ENCODE measurements around the gene PEA15. TPM values are rescaled to one million over a fixed set of nuclear protein-coding genes. Genes with fewer than 3 reads are reported as not detected.

Gene PEA15
- total and polyA plus RNA-seq, 4 donors: 8.1 to 44.5 (median 11.1) TPM

DNA sequence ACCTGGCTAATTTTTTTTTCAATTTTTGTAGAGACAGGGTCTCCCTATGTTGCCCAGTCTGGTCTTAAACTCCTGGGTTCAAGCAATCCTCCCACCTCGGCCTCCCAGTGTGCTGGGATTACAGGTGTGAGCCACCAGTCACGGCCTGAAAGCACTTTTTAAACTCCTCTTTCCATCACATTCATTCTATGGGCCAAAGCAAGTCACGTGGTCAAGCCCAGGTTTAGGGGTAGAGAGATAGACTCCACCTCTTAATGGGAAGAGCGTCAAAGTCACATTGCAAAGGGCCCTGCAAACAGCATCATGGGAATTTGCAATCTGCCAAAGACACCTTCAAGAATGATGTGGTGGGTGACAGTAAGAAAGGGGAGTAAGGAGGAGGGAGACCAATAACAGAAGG, 46.6 kb upstream of the PEA15 start:
- no peak for TF ChIP-seq SP1 (IDR thresholded peaks at IDR 0.05)
- TF ChIP-seq CTCF (IDR thresholded peaks at IDR 0.05; ENCODE audit: low read depth, low read length, missing input control): no peak
- TF ChIP-seq, protein P1, sequence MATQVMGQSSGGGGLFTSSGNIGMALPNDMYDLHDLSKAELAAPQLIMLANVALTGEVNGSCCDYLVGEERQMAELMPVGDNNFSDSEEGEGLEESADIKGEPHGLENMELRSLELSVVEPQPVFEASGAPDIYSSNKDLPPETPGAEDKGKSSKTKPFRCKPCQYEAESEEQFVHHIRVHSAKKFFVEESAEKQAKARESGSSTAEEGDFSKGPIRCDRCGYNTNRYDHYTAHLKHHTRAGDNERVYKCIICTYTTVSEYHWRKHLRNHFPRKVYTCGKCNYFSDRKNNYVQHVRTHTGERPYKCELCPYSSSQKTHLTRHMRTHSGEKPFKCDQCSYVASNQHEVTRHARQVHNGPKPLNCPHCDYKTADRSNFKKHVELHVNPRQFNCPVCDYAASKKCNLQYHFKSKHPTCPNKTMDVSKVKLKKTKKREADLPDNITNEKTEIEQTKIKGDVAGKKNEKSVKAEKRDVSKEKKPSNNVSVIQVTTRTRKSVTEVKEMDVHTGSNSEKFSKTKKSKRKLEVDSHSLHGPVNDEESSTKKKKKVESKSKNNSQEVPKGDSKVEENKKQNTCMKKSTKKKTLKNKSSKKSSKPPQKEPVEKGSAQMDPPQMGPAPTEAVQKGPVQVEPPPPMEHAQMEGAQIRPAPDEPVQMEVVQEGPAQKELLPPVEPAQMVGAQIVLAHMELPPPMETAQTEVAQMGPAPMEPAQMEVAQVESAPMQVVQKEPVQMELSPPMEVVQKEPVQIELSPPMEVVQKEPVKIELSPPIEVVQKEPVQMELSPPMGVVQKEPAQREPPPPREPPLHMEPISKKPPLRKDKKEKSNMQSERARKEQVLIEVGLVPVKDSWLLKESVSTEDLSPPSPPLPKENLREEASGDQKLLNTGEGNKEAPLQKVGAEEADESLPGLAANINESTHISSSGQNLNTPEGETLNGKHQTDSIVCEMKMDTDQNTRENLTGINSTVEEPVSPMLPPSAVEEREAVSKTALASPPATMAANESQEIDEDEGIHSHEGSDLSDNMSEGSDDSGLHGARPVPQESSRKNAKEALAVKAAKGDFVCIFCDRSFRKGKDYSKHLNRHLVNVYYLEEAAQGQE (IDR thresholded peaks at IDR 0.05): no peak
- TF ChIP-seq GABPA (IDR thresholded peaks at IDR 0.05 in 1 of 2, conservative IDR thresholded peaks at IDR 0.05 in 1 of 2): no peak
- TF ChIP-seq, protein P2, sequence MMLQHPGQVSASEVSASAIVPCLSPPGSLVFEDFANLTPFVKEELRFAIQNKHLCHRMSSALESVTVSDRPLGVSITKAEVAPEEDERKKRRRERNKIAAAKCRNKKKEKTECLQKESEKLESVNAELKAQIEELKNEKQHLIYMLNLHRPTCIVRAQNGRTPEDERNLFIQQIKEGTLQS (IDR thresholded peaks at IDR 0.05): no peak
- no peak for TF ChIP-seq EGR1 (IDR thresholded peaks at IDR 0.05; ENCODE audit: low read depth in 2 of 2)
- TF ChIP-seq HNF4G (IDR thresholded peaks at IDR 0.05): no peak
- no peak for TF ChIP-seq FOXA2 (IDR thresholded peaks at IDR 0.05)
- no peak for TF ChIP-seq RXRA (IDR thresholded peaks at IDR 0.05)
- TF ChIP-seq, protein P3, sequence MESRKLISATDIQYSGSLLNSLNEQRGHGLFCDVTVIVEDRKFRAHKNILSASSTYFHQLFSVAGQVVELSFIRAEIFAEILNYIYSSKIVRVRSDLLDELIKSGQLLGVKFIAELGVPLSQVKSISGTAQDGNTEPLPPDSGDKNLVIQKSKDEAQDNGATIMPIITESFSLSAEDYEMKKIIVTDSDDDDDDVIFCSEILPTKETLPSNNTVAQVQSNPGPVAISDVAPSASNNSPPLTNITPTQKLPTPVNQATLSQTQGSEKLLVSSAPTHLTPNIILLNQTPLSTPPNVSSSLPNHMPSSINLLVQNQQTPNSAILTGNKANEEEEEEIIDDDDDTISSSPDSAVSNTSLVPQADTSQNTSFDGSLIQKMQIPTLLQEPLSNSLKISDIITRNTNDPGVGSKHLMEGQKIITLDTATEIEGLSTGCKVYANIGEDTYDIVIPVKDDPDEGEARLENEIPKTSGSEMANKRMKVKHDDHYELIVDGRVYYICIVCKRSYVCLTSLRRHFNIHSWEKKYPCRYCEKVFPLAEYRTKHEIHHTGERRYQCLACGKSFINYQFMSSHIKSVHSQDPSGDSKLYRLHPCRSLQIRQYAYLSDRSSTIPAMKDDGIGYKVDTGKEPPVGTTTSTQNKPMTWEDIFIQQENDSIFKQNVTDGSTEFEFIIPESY (IDR thresholded peaks at IDR 0.05): no peak
- no peak for TF ChIP-seq NR2F2 (IDR thresholded peaks at IDR 0.05)
- TF ChIP-seq JUND (IDR thresholded peaks at IDR 0.05): no peak
- no peak for TF ChIP-seq FOXA1 (IDR thresholded peaks at IDR 0.05)
- no peak for TF ChIP-seq TAF1 (conservative IDR thresholded peaks at IDR 0.05)
- H3K36me3 ChIP-seq (ENCODE audit: control insufficient read depth in 4 of 4, insufficient read depth in 3 of 4, low read depth in 1 of 4, low read length in 3 of 4): no peaks in the 10 kb centered on the region
- H3K4me1 ChIP-seq (ENCODE audit: control insufficient read depth in 4 of 4, insufficient read depth in 4 of 4, low read length in 3 of 4): no peaks in the 10 kb centered on the region
- WGBS: 92% methylated on average over 4 of the region's 4 CpGs
- no peaks in the 10 kb centered on the region for H3K27me3 ChIP-seq (ENCODE audit: control insufficient read depth in 4 of 4, insufficient read depth in 4 of 4, low read length in 3 of 4)
- H3K4me3 ChIP-seq (ENCODE audit: low read depth in 1 of 3, low read length in 3 of 3): no peak overlapping the region
- no peak overlapping the region for H3K27ac ChIP-seq (ENCODE audit: low read depth in 1 of 2, low read length in 2 of 2)
- H3K9ac ChIP-seq (ENCODE audit: low read depth in 1 of 2, low read length in 2 of 2): no peak overlapping the region
- no peak for DNase-seq (ENCODE audit: low spot score)
- H3K9me3 ChIP-seq (ENCODE audit: control insufficient read depth in 4 of 4, low read length in 3 of 4): no peaks in the 10 kb centered on the region

- H3K9me3 ChIP-seq (ENCODE audit: control insufficient read depth in 4 of 4, low read length in 3 of 4): no peaks in the 10 kb centered on the region
- TF ChIP-seq SP1 (IDR thresholded peaks at IDR 0.05) (no peak), GABPA (IDR thresholded peaks at IDR 0.05 in 1 of 2, conservative IDR thresholded peaks at IDR 0.05 in 1 of 2) (no peak), FOXA1 (IDR thresholded peaks at IDR 0.05) (no peak), EGR1 (IDR thresholded peaks at IDR 0.05; ENCODE audit: low read depth in 2 of 2) (no peak), FOXA2 (IDR thresholded peaks at IDR 0.05) (no peak), HNF4G (IDR thresholded peaks at IDR 0.05) (no peak), JUND (IDR thresholded peaks at IDR 0.05) (no peak), MAX (IDR thresholded peaks at IDR 0.05) (no peak), TAF1 (conservative IDR thresholded peaks at IDR 0.05) (no peak), HNF4A (conservative IDR thresholded peaks at IDR 0.05) (no peak), YY1 (IDR thresholded peaks at IDR 0.05) (no peak), CTCF (IDR thresholded peaks at IDR 0.05; ENCODE audit: low read depth, low read length, missing input control) (no peak)
- TF ChIP-seq, protein P2 (IDR thresholded peaks at IDR 0.05): no peak
- TF ChIP-seq, protein P1 (IDR thresholded peaks at IDR 0.05): no peak
- H3K9ac ChIP-seq (ENCODE audit: low read depth in 1 of 2, low read length in 2 of 2): no peak overlapping the region
- no peak overlapping the region for H3K4me3 ChIP-seq (ENCODE audit: low read depth in 1 of 3, low read length in 3 of 3)
- no peaks in the 10 kb centered on the region for H3K4me1 ChIP-seq (ENCODE audit: control insufficient read depth in 4 of 4, insufficient read depth in 4 of 4, low read length in 3 of 4)
- H3K36me3 ChIP-seq (ENCODE audit: control insufficient read depth in 4 of 4, insufficient read depth in 3 of 4, low read depth in 1 of 4, low read length in 3 of 4): no peaks in the 10 kb centered on the region
- no peak for DNase-seq (ENCODE audit: low spot score)
- H3K27me3 ChIP-seq (ENCODE audit: control insufficient read depth in 4 of 4, insufficient read depth in 4 of 4, low read length in 3 of 4): no peaks in the 10 kb centered on the region
- no peak overlapping the region for H3K27ac ChIP-seq (ENCODE audit: low read depth in 1 of 2, low read length in 2 of 2)
These were observed 45.3 kb upstream of the PEA15 start for GRCh38 chr1:160159846-160160245.
